DMS53 (cell line): ENCODE measurements around the gene TRDN.
"Not testable (repeated sequence)": the region's sequence is repeated elsewhere in the genome, so short reads cannot be mapped to it uniquely, and the experiment has no call there.

Experiments
- DNase-seq: peaks from one replicate; lab custom pipeline; 2025; lab: John Stamatoyannopoulos, UW

TRDN gene

GRCh38 chr6:123629258-123629941 lies 7.3 kb downstream of the TRDN start:
- DNase-seq, result no peak

DNA sequence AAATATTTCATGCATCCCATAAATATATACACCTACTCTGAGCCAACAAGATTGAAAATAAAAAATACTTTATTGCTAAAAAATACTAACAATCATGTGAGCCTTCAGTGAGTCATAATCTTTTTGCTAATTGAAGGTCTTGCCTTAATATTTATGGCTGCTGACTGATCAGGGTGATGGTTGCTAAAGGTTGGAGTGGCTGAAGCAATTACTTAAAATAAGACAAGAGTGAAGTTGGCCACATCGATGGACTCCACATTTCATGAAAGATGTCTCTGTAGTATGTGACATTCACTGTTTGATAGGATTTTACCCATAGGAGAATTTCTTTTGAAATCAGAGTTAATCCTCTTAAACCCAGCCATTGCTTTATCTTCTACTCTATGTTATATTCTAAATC lies 11.1 kb downstream of the TRDN start:
- DNase-seq, result no peak

DNA sequence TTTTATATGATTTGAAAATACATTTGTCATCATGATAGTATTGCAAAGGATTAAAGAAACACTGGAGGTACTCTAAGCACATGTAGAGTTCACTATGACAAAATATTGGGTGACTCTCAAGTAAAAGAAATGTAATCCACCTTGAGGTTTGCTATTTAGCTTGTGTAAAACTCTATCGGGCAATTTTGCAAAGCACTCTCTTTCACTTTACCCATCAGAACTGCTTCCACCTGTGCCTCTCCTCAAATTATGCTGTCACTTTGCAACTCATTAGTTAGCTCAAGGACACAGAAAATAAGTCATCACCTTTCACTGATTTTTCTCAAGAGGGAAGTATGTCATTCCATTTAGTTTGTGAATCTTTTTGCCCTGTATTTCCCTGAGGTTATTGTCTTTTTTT lies 14.0 kb downstream of the TRDN start:
- DNase-seq, result no peak

DNA sequence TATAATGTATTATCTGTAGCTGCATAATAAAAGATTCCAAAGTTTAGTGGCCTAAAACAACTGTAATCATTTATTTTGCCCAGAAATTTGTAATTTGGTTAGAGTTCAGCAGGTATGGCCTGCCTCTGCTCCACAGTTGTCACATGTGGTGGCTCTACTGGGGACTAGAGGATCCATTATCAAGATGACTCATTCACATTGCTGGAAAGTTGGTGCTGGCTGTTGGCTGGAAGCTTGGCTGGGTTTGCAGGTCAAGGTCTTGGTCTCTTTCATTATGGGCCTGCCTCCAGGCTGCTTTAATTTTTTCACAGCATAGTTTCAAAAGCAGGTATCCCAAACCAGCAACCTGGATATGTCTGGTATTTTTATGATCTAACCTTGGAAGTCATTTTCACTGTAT lies 17.6 kb downstream of the TRDN start:
- no peak for DNase-seq

GRCh38 chr6:123616942-123617341 lies 19.8 kb downstream of the TRDN start:
- peak; percentile 25 for DNase-seq

DNA sequence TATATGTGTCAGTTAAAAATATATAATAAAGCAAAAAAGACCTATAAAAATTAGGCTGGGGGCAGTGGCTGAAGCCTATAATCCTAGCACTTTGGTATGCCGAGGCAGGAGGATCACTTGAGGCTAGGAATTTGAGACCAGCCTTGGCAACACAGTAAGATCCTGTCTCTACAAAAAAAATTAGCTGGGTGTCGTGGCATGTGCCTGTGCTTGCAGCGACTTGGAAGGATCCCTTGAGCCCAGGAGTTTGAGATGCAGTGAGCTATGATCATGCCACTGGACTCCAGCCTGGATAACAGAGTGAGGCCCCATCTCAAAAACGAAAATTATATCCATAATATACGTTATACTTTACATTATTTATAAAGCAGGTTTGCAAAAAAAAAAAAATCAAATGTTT lies 20.7 kb downstream of the TRDN start:
- no peak for DNase-seq

- DNase-seq, result no peak
Measured at GRCh38 chr6:123610779-123611178, 26.0 kb downstream of the TRDN start.

DNA sequence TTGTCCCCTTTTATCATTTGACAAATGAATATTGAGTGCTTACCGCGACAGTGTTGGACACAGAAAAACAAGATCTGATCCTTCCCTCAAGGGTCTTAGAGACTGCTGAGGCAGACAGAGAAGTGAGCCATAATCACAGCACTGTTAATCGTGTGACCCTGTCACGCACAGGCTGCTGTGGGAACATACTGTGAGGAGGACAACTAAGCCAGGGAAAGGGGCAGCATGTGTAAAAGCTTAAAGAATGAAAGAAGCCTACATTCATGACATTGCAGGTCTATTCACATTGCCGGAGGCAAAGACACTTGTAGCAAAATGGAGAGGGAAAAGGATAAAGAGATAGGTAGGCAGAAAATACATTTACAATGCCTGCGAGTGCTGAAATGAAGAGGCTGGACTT lies 32.7 kb downstream of the TRDN start:
- DNase-seq, result no peak

- no peak for DNase-seq
Measured at GRCh38 chr6:123598011-123598410, 38.7 kb downstream of the TRDN start.

- no peak for DNase-seq
Measured at GRCh38 chr6:123594776-123595175, 42.0 kb downstream of the TRDN start.

- no peak for DNase-seq
Measured at GRCh38 chr6:123592426-123592825, 44.3 kb downstream of the TRDN start.

- DNase-seq, result no peak
Measured at GRCh38 chr6:123589973-123590372, 46.8 kb downstream of the TRDN start.

GRCh38 chr6:123589317-123589716 lies 47.4 kb downstream of the TRDN start:
- DNase-seq, result no peak

DNA sequence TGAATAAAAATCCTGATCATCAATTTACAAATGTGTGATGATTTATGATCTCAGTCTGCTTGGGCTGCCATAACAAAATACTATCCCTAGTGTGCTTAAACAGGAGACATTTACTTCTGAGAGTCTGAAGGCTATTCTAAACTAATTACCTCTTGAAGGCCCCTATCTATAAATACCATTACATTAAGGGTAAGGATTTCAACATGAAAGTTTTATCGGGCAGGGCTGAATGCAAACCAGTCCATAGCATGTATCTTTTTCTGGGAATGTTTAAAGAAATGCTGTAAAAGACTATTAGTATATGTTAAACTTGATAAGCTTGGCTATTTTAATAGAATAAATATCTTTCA lies 48.2 kb downstream of the TRDN start:
- DNase-seq, result no peak

DNA sequence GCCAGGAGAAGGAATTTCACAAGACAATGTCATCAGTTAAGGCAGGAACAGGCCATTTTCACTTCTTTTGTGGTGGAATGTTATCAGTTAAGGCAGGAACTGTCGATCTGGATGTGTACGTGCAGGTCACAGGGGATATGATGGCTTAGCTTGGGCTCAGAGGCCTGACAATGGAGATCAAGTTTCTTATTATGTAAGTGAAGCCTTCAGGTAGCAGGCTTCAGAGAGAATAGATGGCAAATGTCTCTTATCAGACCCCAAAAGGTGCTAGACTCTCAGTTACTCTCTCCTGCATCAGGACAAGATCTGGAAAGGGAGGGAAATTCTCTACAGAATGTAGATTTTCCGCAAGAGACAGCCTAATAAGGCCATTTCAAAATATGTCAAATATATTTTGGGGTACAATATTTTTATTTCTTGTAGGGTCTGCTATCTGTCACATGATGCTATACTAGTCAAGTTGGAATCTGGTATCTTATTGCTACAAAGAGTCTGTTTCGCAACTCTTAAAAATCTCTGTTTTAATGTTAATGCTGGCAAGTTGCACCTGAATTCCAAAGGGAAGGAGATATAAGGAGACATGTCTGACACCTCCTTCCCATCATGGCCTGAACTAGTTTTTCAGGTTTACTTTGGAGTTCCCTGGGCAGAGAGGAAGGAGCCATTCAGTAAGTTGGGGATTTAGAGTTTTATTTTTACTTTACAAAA lies 48.8 kb downstream of the TRDN start:
- no peak for DNase-seq

DNA sequence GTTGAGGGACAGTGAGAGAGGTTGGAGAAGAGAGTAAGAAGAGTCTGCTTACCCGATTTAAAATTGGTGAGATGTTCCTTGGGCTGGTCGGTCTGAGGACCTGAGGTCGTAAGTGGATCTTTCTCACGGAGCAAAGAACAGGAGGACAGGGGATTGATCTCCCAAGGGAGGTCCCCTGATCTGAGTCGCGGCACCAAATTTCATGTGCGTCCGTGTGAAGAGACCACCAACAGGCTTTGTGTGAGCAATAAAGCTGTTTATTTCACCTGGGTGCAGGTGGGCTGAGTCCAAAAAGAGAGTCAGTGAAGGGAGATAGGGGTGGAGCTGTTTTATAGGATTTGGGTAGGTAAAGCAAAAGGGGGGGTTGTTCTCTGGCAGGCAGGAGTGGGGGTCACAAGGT lies 49.3 kb downstream of the TRDN start:
- not testable (repeated sequence) for DNase-seq

DNA sequence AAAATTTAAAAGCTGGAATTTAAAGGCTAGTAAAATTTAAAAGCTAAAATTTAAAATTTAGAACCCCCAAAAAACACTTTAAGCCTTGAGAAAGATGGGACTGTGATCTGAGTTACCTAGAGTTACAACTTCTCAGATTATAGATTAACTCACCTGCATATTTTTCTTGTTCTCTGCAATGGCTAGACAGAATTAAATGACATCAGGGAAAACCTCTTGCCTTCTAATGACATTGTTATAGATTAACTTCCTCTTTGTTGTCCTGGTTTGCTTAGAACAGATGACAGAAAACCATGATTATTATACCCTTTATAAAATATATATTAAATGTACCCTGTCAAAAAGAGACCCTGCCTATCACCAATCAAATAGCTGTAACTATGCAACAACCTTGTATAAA lies 56.4 kb downstream of the TRDN start:
- DNase-seq, result peak; percentile 42

- DNase-seq, result peak; percentile 62
Measured at GRCh38 chr6:123575188-123575587, 61.6 kb downstream of the TRDN start.

DNA sequence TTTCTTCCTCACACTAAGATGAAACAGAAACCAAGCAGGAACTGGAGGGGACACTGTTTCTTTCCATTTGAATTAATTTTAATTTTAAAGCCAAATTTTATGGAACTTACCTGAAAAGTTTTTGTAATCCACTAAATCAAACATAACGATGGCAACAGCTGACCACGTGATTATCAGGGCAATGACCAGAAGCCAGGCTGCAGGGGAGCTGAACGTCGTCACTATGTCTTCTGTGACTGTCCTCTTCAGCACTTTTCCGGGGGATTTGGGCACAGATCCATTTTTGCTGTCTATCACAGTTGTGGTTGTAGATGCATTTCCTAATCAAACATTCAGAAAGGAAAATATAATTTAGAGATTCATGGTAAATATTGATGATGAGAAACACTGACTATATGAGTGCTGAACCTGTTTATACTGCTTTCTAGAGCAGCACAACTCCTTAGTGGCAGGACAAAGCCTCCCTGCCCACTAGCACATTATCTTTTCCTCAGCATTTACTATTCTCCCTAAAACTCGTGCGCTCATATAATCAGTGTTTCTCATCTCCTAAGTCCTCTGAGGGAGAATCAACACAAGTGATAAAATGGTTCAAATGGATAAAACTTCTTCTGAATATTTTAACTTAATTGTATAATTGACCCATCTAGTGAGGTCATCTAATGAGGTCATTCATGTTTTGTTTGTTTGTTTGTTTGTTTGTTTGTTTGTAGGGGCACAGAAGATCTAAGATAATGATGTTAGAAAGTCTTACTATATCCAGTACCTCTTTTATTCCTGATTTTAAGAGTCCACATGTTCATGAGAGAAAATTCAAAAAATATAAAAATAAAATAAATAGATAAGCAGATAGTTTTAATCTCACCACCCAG lies 65.7 kb downstream of the TRDN start:
- DNase-seq, result peak; percentile 19

GRCh38 chr6:123569575-123569974 lies 67.2 kb downstream of the TRDN start:
- no peak for DNase-seq

GRCh38 chr6:123565529-123565928 lies 71.2 kb downstream of the TRDN start:
- DNase-seq, result no peak

- peak; percentile 29 for DNase-seq
Measured at GRCh38 chr6:123564361-123564760, 72.4 kb downstream of the TRDN start.

DNA sequence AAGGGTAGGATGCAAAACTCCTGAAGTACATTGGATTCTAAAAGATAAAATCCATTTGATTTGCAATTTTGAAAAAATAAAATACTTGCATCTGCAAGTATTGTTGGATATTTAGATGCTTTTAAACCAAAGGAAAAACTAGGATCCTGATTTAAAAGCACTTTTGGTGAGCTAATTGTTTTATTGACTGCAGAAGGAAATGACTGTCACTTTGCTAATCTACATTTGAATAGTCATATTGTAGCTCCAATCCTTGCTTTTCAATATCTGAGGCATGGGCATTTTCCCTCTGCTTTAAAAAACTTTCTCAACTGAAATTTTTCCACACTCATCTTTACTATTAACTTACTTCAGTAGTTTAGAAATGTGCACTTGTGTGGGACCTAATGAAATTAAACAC lies 74.1 kb downstream of the TRDN start:
- DNase-seq, result no peak
